ENCODE measurements around the gene CALHM2. TPM values are rescaled to one million over a fixed set of nuclear protein-coding genes. Genes with fewer than 3 reads are reported as not detected.
A peak's percentile ranks its signal among the peaks of the same experiment; 100 is the strongest.
"Not testable (repeated sequence)": the region's sequence is repeated elsewhere in the genome, so short reads cannot be mapped to it uniquely, and the experiment has no call there.

Gene CALHM2
- total RNA-seq, 1 donor = 54.6 TPM

GRCh38 chr10:103491729-103492364, 39.7 kb upstream of the CALHM2 start:
- H2AFZ ChIP-seq (ENCODE audit: low read length) = no peak overlapping the region
- no peak overlapping the region for H3K27ac ChIP-seq (ENCODE audit: low read depth, low read length)
- no peak overlapping the region for H3K4me3 ChIP-seq (ENCODE audit: insufficient read depth, low read length)
- TF ChIP-seq CTCF (IDR thresholded peaks at IDR 0.05; ENCODE audit: extremely low read depth, low read depth, low read length) = no peak
- peaks cover 42% of the 10 kb centered on the region for H3K27me3 ChIP-seq (ENCODE audit: insufficient read depth, low read length)
- H3K4me1 ChIP-seq (ENCODE audit: insufficient read depth, low read length) = peaks cover 8% of the 10 kb centered on the region
- no peaks in the 10 kb centered on the region for H3K36me3 ChIP-seq (ENCODE audit: insufficient read depth, low read length)
- no peak overlapping the region for H3K4me2 ChIP-seq (ENCODE audit: insufficient read depth, low read length)
- no peaks in the 10 kb centered on the region for H3K79me2 ChIP-seq (ENCODE audit: insufficient read depth, low read length)
- H4K20me1 ChIP-seq (ENCODE audit: insufficient read depth, low read length) = no peaks in the 10 kb centered on the region
- H3K9me3 ChIP-seq (ENCODE audit: low read depth, low read length) = no peaks in the 10 kb centered on the region
- DNase-seq (ENCODE audit: insufficient read length, low spot score, missing footprints) = peak; percentile 95

- Histone ChIP-seq H4K20me1 (ENCODE audit: insufficient read depth, low read length) (no peaks in the 10 kb centered on the region), H3K4me3 (ENCODE audit: insufficient read depth, low read length) (no peak overlapping the region), H3K27ac (ENCODE audit: low read depth, low read length) (no peak overlapping the region), H2AFZ (ENCODE audit: low read length) (no peak overlapping the region), H3K27me3 (ENCODE audit: insufficient read depth, low read length) (peaks cover 33% of the 10 kb centered on the region), H3K9me3 (ENCODE audit: low read depth, low read length) (no peaks in the 10 kb centered on the region), H3K4me1 (ENCODE audit: insufficient read depth, low read length) (peaks cover 8% of the 10 kb centered on the region), H3K79me2 (ENCODE audit: insufficient read depth, low read length) (no peaks in the 10 kb centered on the region), H3K36me3 (ENCODE audit: insufficient read depth, low read length) (no peaks in the 10 kb centered on the region), H3K4me2 (ENCODE audit: insufficient read depth, low read length) (no peak overlapping the region)
- DNase-seq (ENCODE audit: insufficient read length, low spot score, missing footprints) = no peak
- no peak for TF ChIP-seq CTCF (IDR thresholded peaks at IDR 0.05; ENCODE audit: extremely low read depth, low read depth, low read length)
These were observed 38.8 kb upstream of the CALHM2 start for GRCh38 chr10:103490986-103491314.

- Histone ChIP-seq H4K20me1 (ENCODE audit: insufficient read depth, low read length) (no peaks in the 10 kb centered on the region), H3K79me2 (ENCODE audit: insufficient read depth, low read length) (no peaks in the 10 kb centered on the region), H3K9me3 (ENCODE audit: low read depth, low read length) (no peaks in the 10 kb centered on the region), H3K36me3 (ENCODE audit: insufficient read depth, low read length) (no peaks in the 10 kb centered on the region), H3K27me3 (ENCODE audit: insufficient read depth, low read length) (no peaks in the 10 kb centered on the region), H2AFZ (ENCODE audit: low read length) (no peak overlapping the region), H3K27ac (ENCODE audit: low read depth, low read length) (no peak overlapping the region), H3K4me1 (ENCODE audit: insufficient read depth, low read length) (peaks cover 7% of the 10 kb centered on the region), H3K4me2 (ENCODE audit: insufficient read depth, low read length) (no peak overlapping the region), H3K4me3 (ENCODE audit: insufficient read depth, low read length) (no peak overlapping the region)
- DNase-seq (ENCODE audit: insufficient read length, low spot score, missing footprints) = no peak
- no peak for TF ChIP-seq CTCF (IDR thresholded peaks at IDR 0.05; ENCODE audit: extremely low read depth, low read depth, low read length)
These were observed 35.2 kb upstream of the CALHM2 start for GRCh38 chr10:103487410-103487708.

- not testable (repeated sequence) for H3K36me3 ChIP-seq (ENCODE audit: insufficient read depth, low read length); H3K4me3 ChIP-seq (ENCODE audit: insufficient read depth, low read length); H3K27ac ChIP-seq (ENCODE audit: low read depth, low read length); H4K20me1 ChIP-seq (ENCODE audit: insufficient read depth, low read length); H3K9me3 ChIP-seq (ENCODE audit: low read depth, low read length); H3K4me1 ChIP-seq (ENCODE audit: insufficient read depth, low read length); H3K27me3 ChIP-seq (ENCODE audit: insufficient read depth, low read length); H3K79me2 ChIP-seq (ENCODE audit: insufficient read depth, low read length); H3K4me2 ChIP-seq (ENCODE audit: insufficient read depth, low read length); H2AFZ ChIP-seq (ENCODE audit: low read length)
- DNase-seq (ENCODE audit: insufficient read length, low spot score, missing footprints) = peak; percentile 57
These were observed 34.7 kb upstream of the CALHM2 start for GRCh38 chr10:103486635-103487409.

Measured in osteoblast (primary cell).